GM18519 (cell line): Measurements from ENCODE around the gene RRP1B.
"Not testable (repeated sequence)": the region's sequence is repeated elsewhere in the genome, so short reads cannot be mapped to it uniquely, and the experiment has no call there.

Experiments
- ATAC-seq: cut with Tn5 transposase; IDR thresholded peaks from one replicate; pipeline ENCODE4 v1.9.1; 2021; ENCODE audit warnings: mild to moderate bottlenecking, moderate library complexity; ENCODE audit not compliant: unreplicated experiment, low FRiP score

RRP1B gene

GRCh38 chr21:43667191-43667904, 8.0 kb downstream of the RRP1B start:
- no peak for ATAC-seq

GRCh38 chr21:43669828-43670605, 10.7 kb downstream of the RRP1B start:
- ATAC-seq, result no peak

GRCh38 chr21:43675871-43676270, 16.5 kb downstream of the RRP1B start:
- ATAC-seq, result no peak

- no peak for ATAC-seq
Measured at GRCh38 chr21:43676391-43676790, 17.0 kb downstream of the RRP1B start.

- ATAC-seq, result no peak
Measured at GRCh38 chr21:43679951-43680350, 20.6 kb downstream of the RRP1B start.

GRCh38 chr21:43680421-43680820, 21.1 kb downstream of the RRP1B start:
- ATAC-seq, result not testable (repeated sequence)

- ATAC-seq, result no peak
Measured at GRCh38 chr21:43681650-43682049, 22.3 kb downstream of the RRP1B start.

GRCh38 chr21:43684424-43684823, 25.1 kb downstream of the RRP1B start:
- no peak for ATAC-seq

GRCh38 chr21:43686811-43687565, 27.6 kb downstream of the RRP1B start:
- ATAC-seq, result no peak

GRCh38 chr21:43687566-43688399, 28.4 kb downstream of the RRP1B start:
- ATAC-seq, result no peak

- no peak for ATAC-seq
Measured at GRCh38 chr21:43688906-43689305, 29.5 kb downstream of the RRP1B start.

GRCh38 chr21:43689556-43690337, 30.4 kb downstream of the RRP1B start:
- no peak for ATAC-seq

- ATAC-seq, result no peak
Measured at GRCh38 chr21:43690346-43690745, 31.0 kb downstream of the RRP1B start.

GRCh38 chr21:43691086-43691795, 31.9 kb downstream of the RRP1B start:
- ATAC-seq, result no peak

- ATAC-seq, result no peak
Measured at GRCh38 chr21:43691801-43692200, 32.4 kb downstream of the RRP1B start.

- ATAC-seq, result no peak
Measured at GRCh38 chr21:43692949-43693348, 33.6 kb downstream of the RRP1B start.

- ATAC-seq, result no peak
Measured at GRCh38 chr21:43693981-43694380, 34.6 kb downstream of the RRP1B start.

GRCh38 chr21:43694437-43695079, 35.2 kb downstream of the RRP1B start:
- ATAC-seq, result no peak
